ENCODE measurements around the gene ACP1. TPM values are rescaled to one million over a fixed set of nuclear protein-coding genes. Genes with fewer than 3 reads are reported as not detected.

The ACP1 gene
- total and polyA plus RNA-seq, 5 donors from 2014 or later, result 77.2 to 175 (median 166) TPM

DNA sequence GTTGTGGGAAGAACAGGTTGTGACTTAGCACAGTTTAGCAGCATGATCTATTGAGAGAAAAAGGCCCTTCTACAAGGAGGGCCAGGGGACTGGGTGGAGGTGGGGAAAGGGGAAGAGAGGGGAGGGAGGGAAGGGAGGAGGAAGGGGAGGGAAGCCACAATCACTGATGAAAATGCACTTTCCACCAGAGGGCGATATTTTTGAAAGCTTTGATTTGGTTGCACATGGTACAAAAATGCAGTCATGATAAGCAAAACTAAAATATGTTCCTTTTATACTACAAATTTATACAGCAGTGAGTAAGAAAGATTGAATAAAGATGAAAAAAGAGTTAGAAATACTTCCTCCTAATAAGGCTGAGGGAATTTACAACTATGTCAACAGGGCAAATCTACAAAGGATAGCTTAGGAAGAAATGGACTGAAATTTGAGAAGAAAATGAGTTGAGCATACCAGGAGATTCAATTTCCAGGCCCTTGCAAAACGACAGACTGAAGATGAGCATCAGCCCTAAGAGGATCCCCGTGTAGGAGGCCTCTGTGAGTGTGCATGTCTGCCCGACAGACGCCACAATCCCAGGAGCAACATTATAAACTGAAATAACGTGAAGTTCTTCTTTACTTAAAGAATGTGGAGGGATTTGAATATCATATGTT lies 18.1 kb upstream of the ACP1 start:
- ATAC-seq (ENCODE audit: low read depth in 2 of 2) (no peak), DNase-seq (peak; percentile 11 to 67 (median 51))
- no peaks in the 10 kb centered on the region for H3K27me3 Mint-ChIP-seq
- peaks cover 4 to 13% (median 7%) of the 10 kb centered on the region in 4 donors for H3K4me1 Mint-ChIP-seq
- no peak overlapping the region for H3K27ac ChIP-seq (ENCODE audit: insufficient read depth, low read length, poor library complexity, severe bottlenecking)
- H3K27me3 ChIP-seq (ENCODE audit: control insufficient read depth, insufficient read depth, low read length), result no peaks in the 10 kb centered on the region
- H3K4me3 ChIP-seq (ENCODE audit: low read depth, low read length), result no peak overlapping the region
- peaks cover 48% of the 10 kb centered on the region for H3K36me3 ChIP-seq (ENCODE audit: control insufficient read depth, insufficient read depth, low read length)
- peaks cover 43% of the 10 kb centered on the region for H3K36me3 Mint-ChIP-seq
- H3K27ac Mint-ChIP-seq, result peak overlapping the region; percentile 7 to 58 (median 15)
- H3K9me3 ChIP-seq (ENCODE audit: control insufficient read depth in 2 of 2, low read length in 2 of 2), result no peaks in the 10 kb centered on the region
- H3K9me3 Mint-ChIP-seq, result peaks cover 0 to 6% (median 0%) of the 10 kb centered on the region in 7 donors
- H3K4me1 ChIP-seq (ENCODE audit: control insufficient read depth, insufficient read depth, low read length, poor library complexity, severe bottlenecking), result no peaks in the 10 kb centered on the region
- H3K4me3 Mint-ChIP-seq, result no peak overlapping the region

- Histone ChIP-seq H3K36me3 (ENCODE audit: control insufficient read depth, insufficient read depth, low read length) (peaks cover 33% of the 10 kb centered on the region), H3K9me3 (ENCODE audit: control insufficient read depth in 2 of 2, low read length in 2 of 2) (no peaks in the 10 kb centered on the region), H3K27ac (ENCODE audit: insufficient read depth, low read length, poor library complexity, severe bottlenecking) (no peak overlapping the region), H3K4me3 (ENCODE audit: low read depth, low read length) (no peak overlapping the region), H3K4me1 (ENCODE audit: control insufficient read depth, insufficient read depth, low read length, poor library complexity, severe bottlenecking) (no peaks in the 10 kb centered on the region), H3K27me3 (ENCODE audit: control insufficient read depth, insufficient read depth, low read length) (no peaks in the 10 kb centered on the region)
- DNase-seq (no peak), ATAC-seq (ENCODE audit: low read depth in 2 of 2) (no peak)
- Mint-ChIP-seq H3K4me3 (no peak overlapping the region), H3K4me1 (peaks cover 4 to 11% (median 7%) of the 10 kb centered on the region in 4 donors), H3K9me3 (no peaks in the 10 kb centered on the region), H3K27me3 (no peaks in the 10 kb centered on the region), H3K27ac (no peak overlapping the region), H3K36me3 (peaks cover 34% of the 10 kb centered on the region)
Measured at GRCh38 chr2:248724-249123, 16.0 kb upstream of the ACP1 start.

GRCh38 chr2:249538-250042 lies 15.2 kb upstream of the ACP1 start:
- H3K36me3 ChIP-seq (ENCODE audit: control insufficient read depth, insufficient read depth, low read length), result peaks cover 29% of the 10 kb centered on the region
- no peak overlapping the region for H3K4me3 ChIP-seq (ENCODE audit: low read depth, low read length)
- no peak overlapping the region for H3K27ac ChIP-seq (ENCODE audit: insufficient read depth, low read length, poor library complexity, severe bottlenecking)
- H3K27me3 ChIP-seq (ENCODE audit: control insufficient read depth, insufficient read depth, low read length), result no peaks in the 10 kb centered on the region
- ATAC-seq (ENCODE audit: low read depth in 2 of 2), result no peak
- H3K27me3 Mint-ChIP-seq, result no peaks in the 10 kb centered on the region
- no peaks in the 10 kb centered on the region for H3K9me3 ChIP-seq (ENCODE audit: control insufficient read depth in 2 of 2, low read length in 2 of 2)
- no peak overlapping the region for H3K4me3 Mint-ChIP-seq
- no peaks in the 10 kb centered on the region for H3K4me1 ChIP-seq (ENCODE audit: control insufficient read depth, insufficient read depth, low read length, poor library complexity, severe bottlenecking)
- peaks cover 4 to 11% (median 7%) of the 10 kb centered on the region in 4 donors for H3K4me1 Mint-ChIP-seq
- no peak for DNase-seq
- no peaks in the 10 kb centered on the region for H3K9me3 Mint-ChIP-seq
- peaks cover 27% of the 10 kb centered on the region for H3K36me3 Mint-ChIP-seq
- peak overlapping the region in 1 of 3 donors; percentile 40 for H3K27ac Mint-ChIP-seq

DNA sequence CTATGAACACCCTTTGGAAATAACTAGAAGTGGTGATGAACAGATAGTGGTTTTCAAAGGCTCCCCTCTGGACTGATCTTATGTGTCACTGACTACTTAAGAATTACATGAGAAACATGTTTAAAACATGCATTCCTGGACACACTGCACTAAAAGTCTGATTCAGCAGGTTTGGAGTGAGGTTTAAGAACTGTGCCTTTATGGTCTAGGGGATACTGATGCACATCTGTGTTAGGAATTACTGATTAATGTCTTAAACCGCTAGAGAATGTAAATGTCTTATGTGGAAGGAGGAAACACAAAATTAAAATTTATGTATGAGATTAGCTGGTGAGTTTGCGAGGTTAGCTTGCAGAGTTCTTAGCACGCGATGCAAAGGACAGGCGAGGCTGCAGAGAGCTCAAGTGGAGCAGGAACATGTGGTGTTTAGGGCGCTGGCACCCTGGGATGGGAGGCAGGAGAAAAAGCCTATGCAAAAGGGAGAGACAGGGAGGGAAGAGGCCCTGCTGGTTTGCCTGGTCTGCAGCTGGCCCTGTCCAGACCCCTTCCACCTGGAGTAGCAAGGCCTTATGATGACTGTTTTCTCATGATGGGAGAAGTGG lies 12.6 kb upstream of the ACP1 start:
- H3K4me1 Mint-ChIP-seq, result peaks cover 0 to 4% (median 0%) of the 10 kb centered on the region in 4 donors
- H3K4me3 Mint-ChIP-seq, result peak overlapping the region in 1 of 4 donors; percentile 49
- Histone ChIP-seq H3K27me3 (ENCODE audit: control insufficient read depth, insufficient read depth, low read length) (no peaks in the 10 kb centered on the region), H3K36me3 (ENCODE audit: control insufficient read depth, insufficient read depth, low read length) (peaks cover 22% of the 10 kb centered on the region), H3K9me3 (ENCODE audit: control insufficient read depth in 2 of 2, low read length in 2 of 2) (no peaks in the 10 kb centered on the region), H3K4me3 (ENCODE audit: low read depth, low read length) (no peak overlapping the region), H3K27ac (ENCODE audit: insufficient read depth, low read length, poor library complexity, severe bottlenecking) (no peak overlapping the region), H3K4me1 (ENCODE audit: control insufficient read depth, insufficient read depth, low read length, poor library complexity, severe bottlenecking) (no peaks in the 10 kb centered on the region)
- no peak overlapping the region for H3K27ac Mint-ChIP-seq
- no peaks in the 10 kb centered on the region for H3K9me3 Mint-ChIP-seq
- peaks cover 16% of the 10 kb centered on the region for H3K36me3 Mint-ChIP-seq
- H3K27me3 Mint-ChIP-seq, result no peaks in the 10 kb centered on the region
- ATAC-seq (ENCODE audit: low read depth in 2 of 2) (no peak), DNase-seq (no peak)

DNA sequence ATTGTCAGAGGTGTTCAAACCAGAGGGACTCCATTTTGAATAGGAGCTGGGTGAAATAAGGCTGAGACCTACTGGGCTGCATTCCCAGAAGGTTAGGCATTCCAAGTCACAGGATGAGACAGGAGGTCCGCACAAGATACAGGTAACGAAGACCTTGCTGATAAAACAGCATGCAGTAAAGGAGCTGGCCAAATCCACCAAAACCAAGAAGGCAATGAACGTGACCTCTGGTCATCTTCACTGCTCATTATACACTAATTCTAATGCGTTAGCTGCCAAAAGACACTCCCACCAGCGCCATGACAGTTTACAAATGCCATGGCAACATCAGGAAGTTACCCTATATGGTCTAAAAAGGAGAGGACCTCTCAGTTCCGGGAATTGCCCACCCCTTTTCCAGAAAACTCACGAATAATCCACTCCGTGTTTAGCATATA lies 11.5 kb upstream of the ACP1 start:
- H3K36me3 ChIP-seq (ENCODE audit: control insufficient read depth, insufficient read depth, low read length), result peaks cover 19% of the 10 kb centered on the region
- Mint-ChIP-seq H3K36me3 (peaks cover 15% of the 10 kb centered on the region), H3K4me1 (peaks cover 0 to 9% (median 0%) of the 10 kb centered on the region in 4 donors), H3K9me3 (peaks cover 0 to 6% (median 0%) of the 10 kb centered on the region in 7 donors), H3K27me3 (no peaks in the 10 kb centered on the region), H3K27ac (no peak overlapping the region), H3K4me3 (no peak overlapping the region)
- H3K27ac ChIP-seq (ENCODE audit: insufficient read depth, low read length, poor library complexity, severe bottlenecking), result no peak overlapping the region
- H3K4me3 ChIP-seq (ENCODE audit: low read depth, low read length), result no peak overlapping the region
- H3K9me3 ChIP-seq (ENCODE audit: control insufficient read depth in 2 of 2, low read length in 2 of 2), result peaks cover 3 to 5% of the 10 kb centered on the region in 2 experiments
- no peak for ATAC-seq (ENCODE audit: low read depth in 2 of 2)
- DNase-seq, result no peak
- H3K4me1 ChIP-seq (ENCODE audit: control insufficient read depth, insufficient read depth, low read length, poor library complexity, severe bottlenecking), result no peaks in the 10 kb centered on the region
- no peaks in the 10 kb centered on the region for H3K27me3 ChIP-seq (ENCODE audit: control insufficient read depth, insufficient read depth, low read length)

GRCh38 chr2:254241-254640 lies 10.5 kb upstream of the ACP1 start:
- no peaks in the 10 kb centered on the region for H3K27me3 Mint-ChIP-seq
- no peak overlapping the region for H3K27ac ChIP-seq (ENCODE audit: insufficient read depth, low read length, poor library complexity, severe bottlenecking)
- H3K4me1 Mint-ChIP-seq, result peaks cover 0 to 9% (median 0%) of the 10 kb centered on the region in 4 donors
- no peaks in the 10 kb centered on the region for H3K4me1 ChIP-seq (ENCODE audit: control insufficient read depth, insufficient read depth, low read length, poor library complexity, severe bottlenecking)
- no peaks in the 10 kb centered on the region for H3K27me3 ChIP-seq (ENCODE audit: control insufficient read depth, insufficient read depth, low read length)
- peaks cover 3 to 5% of the 10 kb centered on the region in 2 experiments for H3K9me3 ChIP-seq (ENCODE audit: control insufficient read depth in 2 of 2, low read length in 2 of 2)
- DNase-seq (no peak), ATAC-seq (ENCODE audit: low read depth in 2 of 2) (no peak)
- H3K4me3 ChIP-seq (ENCODE audit: low read depth, low read length), result no peak overlapping the region
- H3K9me3 Mint-ChIP-seq, result peaks cover 0 to 9% (median 2%) of the 10 kb centered on the region in 7 donors
- H3K36me3 Mint-ChIP-seq, result peaks cover 12% of the 10 kb centered on the region
- H3K27ac Mint-ChIP-seq, result no peak overlapping the region
- H3K36me3 ChIP-seq (ENCODE audit: control insufficient read depth, insufficient read depth, low read length), result peaks cover 14% of the 10 kb centered on the region
- H3K4me3 Mint-ChIP-seq, result no peak overlapping the region

GRCh38 chr2:255195-255594 lies 9.6 kb upstream of the ACP1 start:
- Histone ChIP-seq H3K27ac (ENCODE audit: insufficient read depth, low read length, poor library complexity, severe bottlenecking) (no peak overlapping the region), H3K4me3 (ENCODE audit: low read depth, low read length) (no peak overlapping the region), H3K4me1 (ENCODE audit: control insufficient read depth, insufficient read depth, low read length, poor library complexity, severe bottlenecking) (no peaks in the 10 kb centered on the region), H3K27me3 (ENCODE audit: control insufficient read depth, insufficient read depth, low read length) (no peaks in the 10 kb centered on the region), H3K36me3 (ENCODE audit: control insufficient read depth, insufficient read depth, low read length) (peaks cover 9% of the 10 kb centered on the region), H3K9me3 (ENCODE audit: control insufficient read depth in 2 of 2, low read length in 2 of 2) (peaks cover 3 to 5% of the 10 kb centered on the region in 2 experiments)
- ATAC-seq (ENCODE audit: low read depth in 2 of 2), result no peak
- Mint-ChIP-seq H3K27ac (no peak overlapping the region), H3K9me3 (peaks cover 0 to 9% (median 2%) of the 10 kb centered on the region in 7 donors), H3K4me1 (peaks cover 0 to 9% (median 1%) of the 10 kb centered on the region in 4 donors), H3K36me3 (peaks cover 7% of the 10 kb centered on the region), H3K27me3 (peaks cover under 1% of the 10 kb centered on the region), H3K4me3 (no peak overlapping the region)
- no peak for DNase-seq
